Colon (tissue), 2 donors: ENCODE data around the gene CNNM3.

ENCODE experiments used
- FAIRE-seq: peaks from 2 replicates; lab custom pipeline; 2012; peaks lifted over from hg19 to GRCh38; lab: Jason Lieb, UNC
- donor health status: control.
- donor health status: control.

Gene CNNM3

GRCh38 chr2:96878171-96878570 lies 62.1 kb downstream of the CNNM3 start:
- FAIRE-seq = no peak

- FAIRE-seq = no peak
Observed at GRCh38 chr2:96878796-96879544, 62.9 kb downstream of the CNNM3 start.

- no peak for FAIRE-seq
Observed at GRCh38 chr2:96879545-96880040, 63.5 kb downstream of the CNNM3 start.

- FAIRE-seq = no peak
Observed at GRCh38 chr2:96880891-96881273, 64.8 kb downstream of the CNNM3 start.

GRCh38 chr2:96881349-96882195 lies 65.5 kb downstream of the CNNM3 start:
- FAIRE-seq = no peak

GRCh38 chr2:96882230-96882629 lies 66.2 kb downstream of the CNNM3 start:
- FAIRE-seq = no peak

- no peak for FAIRE-seq
Observed at GRCh38 chr2:96882906-96883305, 66.8 kb downstream of the CNNM3 start.

GRCh38 chr2:96883306-96883705 lies 67.2 kb downstream of the CNNM3 start:
- FAIRE-seq = no peak
